T-helper 1 cell treated with Interleukin-12 subunit alpha and Interleukin-12 subunit beta and Interleukin-4 antibody, amounts not matched to agents 30 ng/mL and 1 ng/mL, for 36 hours (primary cell): ENCODE measurements around the gene ZNF274. TPM values are rescaled to one million over a fixed set of nuclear protein-coding genes. Genes with fewer than 3 reads are reported as not detected.

Source experiments
- total RNA-seq: library from RNA; stranded (reverse); gene quantifications from 2 replicates; pipeline ENCODE4 v1.2.3, GENCODE V29; 2022

Gene ZNF274
- total RNA-seq, 1 donor from 2014 or later: 21.0 TPM

Other genes with a start within 250 kb of the ZNF274 start
- 1.5 and 2.3 TPM in 2 replicates for gene ZNF418, start 247.7 kb upstream of the ZNF274 start, total RNA-seq
- 4.0 and 5.4 TPM in 2 replicates for gene ZNF256, start 235.4 kb upstream of the ZNF274 start, total RNA-seq
- gene C19orf18, start 208.5 kb upstream of the ZNF274 start, total RNA-seq: 0.32 TPM in 1 of 2 replicates, not detected in the other
- gene ZNF606, start 180.2 kb upstream of the ZNF274 start, total RNA-seq: 9.2 and 11.5 TPM in 2 replicates
- not detected in 2 replicates for gene ZSCAN1, start 149.0 kb upstream of the ZNF274 start, total RNA-seq
- gene ZNF135, start 123.8 kb upstream of the ZNF274 start, total RNA-seq: 0.12 TPM in 1 of 2 replicates, not detected in the other
- 4.3 and 5.0 TPM in 2 replicates for gene ZSCAN18, start 84.8 kb upstream of the ZNF274 start, total RNA-seq
- 2.7 and 2.8 TPM in 2 replicates for gene ZNF329, start 32.3 kb upstream of the ZNF274 start, total RNA-seq
- gene ZNF544, start 45.9 kb downstream of the ZNF274 start, total RNA-seq: 41.6 and 42.0 TPM in 2 replicates
- gene ZNF8, start 95.9 kb downstream of the ZNF274 start, total RNA-seq: 4.9 and 5.5 TPM in 2 replicates
- gene ERVK3-1, start 122.3 kb downstream of the ZNF274 start, total RNA-seq: 64.8 and 68.1 TPM in 2 replicates
- gene ZSCAN22, start 143.9 kb downstream of the ZNF274 start, total RNA-seq: 4.5 and 4.9 TPM in 2 replicates
- gene A1BG, start 170.4 kb downstream of the ZNF274 start, total RNA-seq: 6.9 and 10.5 TPM in 2 replicates
- 0.64 and 1.0 TPM in 2 replicates for gene ZNF497, start 179.7 kb downstream of the ZNF274 start, total RNA-seq
- 1.1 and 1.6 TPM in 2 replicates for gene ZNF837, start 198.0 kb downstream of the ZNF274 start, total RNA-seq
- gene RPS5, start 204.2 kb downstream of the ZNF274 start, total RNA-seq: 894 and 904 TPM in 2 replicates
- 0.29 TPM in 1 of 2 replicates, not detected in the other for gene RNF225, start 212.6 kb downstream of the ZNF274 start, total RNA-seq
- 8.0 and 9.0 TPM in 2 replicates for gene ZNF584, start 225.6 kb downstream of the ZNF274 start, total RNA-seq